GM13976 (cell line): Measurements from ENCODE around the gene PTPRM.

Experiments
- DNase-seq: peaks from one replicate; pipeline ENCODE4 v3.0.0; 2012; ENCODE audit warnings: low spot score
- in situ Hi-C: fragments of 300-500 bp; cut with MboI; formaldehyde crosslinking; loops from one replicate; pipeline ENCODE4 v1.12.0; 2022; ENCODE audit warnings: low sequenced_read_pairs, mixed read lengths, inconsistent platforms; ENCODE audit not compliant: unreplicated experiment
- TF ChIP-seq, protein P1 (sequence below): IDR thresholded peaks from 2 replicates; pipeline ENCODE4 v1.5.1; 2012; ENCODE audit warnings: borderline replicate concordance, mild to moderate bottlenecking; ENCODE audit not compliant: insufficient read depth; ENCODE audit errors: extremely low read depth, missing control alignments, control extremely low read depth

Gene PTPRM

DNA sequence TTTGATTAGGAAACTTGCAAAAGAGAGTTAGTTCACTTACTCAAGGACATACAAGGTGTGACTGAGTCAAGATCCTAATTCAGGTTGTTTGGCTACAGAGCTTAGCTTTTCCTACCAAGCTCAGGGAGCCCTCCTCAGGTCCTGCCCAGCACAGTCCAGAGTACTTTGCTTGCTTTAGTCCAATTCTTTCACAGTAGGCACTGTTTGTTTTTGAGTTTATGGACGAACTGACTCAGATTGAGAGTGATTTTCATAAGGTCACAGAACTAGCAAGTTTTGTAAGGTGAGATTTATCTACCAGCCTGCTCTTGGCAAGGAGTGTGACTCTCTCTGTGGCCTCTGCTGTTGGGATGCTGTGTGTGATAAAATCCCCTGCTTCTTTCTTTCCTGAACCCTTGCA lies 310.5 kb downstream of the PTPRM start:
- DNase-seq, result no peak
- TF ChIP-seq, protein P1, sequence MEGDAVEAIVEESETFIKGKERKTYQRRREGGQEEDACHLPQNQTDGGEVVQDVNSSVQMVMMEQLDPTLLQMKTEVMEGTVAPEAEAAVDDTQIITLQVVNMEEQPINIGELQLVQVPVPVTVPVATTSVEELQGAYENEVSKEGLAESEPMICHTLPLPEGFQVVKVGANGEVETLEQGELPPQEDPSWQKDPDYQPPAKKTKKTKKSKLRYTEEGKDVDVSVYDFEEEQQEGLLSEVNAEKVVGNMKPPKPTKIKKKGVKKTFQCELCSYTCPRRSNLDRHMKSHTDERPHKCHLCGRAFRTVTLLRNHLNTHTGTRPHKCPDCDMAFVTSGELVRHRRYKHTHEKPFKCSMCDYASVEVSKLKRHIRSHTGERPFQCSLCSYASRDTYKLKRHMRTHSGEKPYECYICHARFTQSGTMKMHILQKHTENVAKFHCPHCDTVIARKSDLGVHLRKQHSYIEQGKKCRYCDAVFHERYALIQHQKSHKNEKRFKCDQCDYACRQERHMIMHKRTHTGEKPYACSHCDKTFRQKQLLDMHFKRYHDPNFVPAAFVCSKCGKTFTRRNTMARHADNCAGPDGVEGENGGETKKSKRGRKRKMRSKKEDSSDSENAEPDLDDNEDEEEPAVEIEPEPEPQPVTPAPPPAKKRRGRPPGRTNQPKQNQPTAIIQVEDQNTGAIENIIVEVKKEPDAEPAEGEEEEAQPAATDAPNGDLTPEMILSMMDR, result no peak
- in situ Hi-C loops, result no loop called here

DNA sequence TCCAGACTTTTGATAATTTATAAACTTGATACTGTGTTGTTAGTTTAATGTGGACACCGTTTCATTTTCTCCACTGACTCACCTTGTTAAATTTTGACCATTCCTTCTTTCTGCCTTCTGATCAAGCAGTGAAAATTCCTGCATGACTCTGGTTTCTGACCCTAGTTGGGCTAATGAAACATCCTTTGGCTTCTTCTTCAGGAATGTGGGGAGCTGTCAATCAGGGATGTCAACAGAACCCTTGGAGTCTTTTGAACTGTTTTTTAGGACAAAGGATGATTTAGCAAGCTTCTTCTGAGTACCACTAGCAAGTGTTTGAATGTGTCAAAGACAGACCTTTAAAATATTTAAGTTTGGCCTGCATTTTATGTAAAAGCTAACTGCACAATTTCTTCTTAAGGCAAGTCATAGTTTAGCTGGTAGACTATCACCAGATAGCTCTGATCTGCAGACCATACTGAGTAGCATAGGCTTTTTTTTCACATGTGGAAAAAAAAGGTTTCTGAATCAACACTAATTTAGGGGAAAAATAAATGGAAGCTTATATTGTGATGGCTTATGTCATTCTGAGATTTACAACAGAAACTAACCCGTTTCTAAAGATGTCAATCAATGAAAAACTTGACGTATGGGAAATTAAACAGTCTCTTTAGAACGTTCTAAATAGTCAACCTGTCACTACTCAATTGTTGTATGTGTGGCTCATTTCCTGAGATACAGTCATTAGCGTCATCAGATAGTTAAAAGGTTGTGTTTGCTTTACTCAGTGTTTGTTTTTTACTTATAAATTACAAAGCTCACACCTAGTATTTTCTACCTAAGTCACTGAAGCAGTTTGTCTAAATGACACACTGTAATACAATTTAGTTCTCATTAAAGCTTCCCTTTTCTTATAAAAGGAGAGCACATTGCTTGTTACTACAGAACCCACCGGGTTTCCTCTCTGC lies 311.4 kb downstream of the PTPRM start:
- in situ Hi-C loops, result no loop called here
- DNase-seq, result no peak
- TF ChIP-seq, protein P1, result no peak

DNA sequence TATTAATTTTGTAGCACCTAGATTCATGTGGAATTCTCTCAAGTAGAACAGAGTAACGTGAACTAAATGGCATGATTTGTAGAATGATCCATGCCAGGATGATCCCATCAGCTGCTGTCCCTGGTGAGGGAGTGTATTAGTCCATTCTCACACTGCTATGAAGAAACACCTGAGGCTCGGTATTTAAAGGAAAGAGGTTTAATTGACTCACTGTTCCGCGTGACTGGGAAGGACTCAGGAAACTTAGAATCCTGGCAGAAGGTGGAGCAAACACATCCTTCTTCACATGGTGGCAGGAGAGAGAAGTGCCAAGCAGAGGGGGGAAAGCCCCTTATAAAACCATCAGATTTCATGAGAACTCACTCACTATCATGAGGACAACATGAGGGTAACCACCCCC lies 312.6 kb downstream of the PTPRM start:
- TF ChIP-seq, protein P1, result no peak
- in situ Hi-C loops, result no loop called here
- no peak for DNase-seq

DNA sequence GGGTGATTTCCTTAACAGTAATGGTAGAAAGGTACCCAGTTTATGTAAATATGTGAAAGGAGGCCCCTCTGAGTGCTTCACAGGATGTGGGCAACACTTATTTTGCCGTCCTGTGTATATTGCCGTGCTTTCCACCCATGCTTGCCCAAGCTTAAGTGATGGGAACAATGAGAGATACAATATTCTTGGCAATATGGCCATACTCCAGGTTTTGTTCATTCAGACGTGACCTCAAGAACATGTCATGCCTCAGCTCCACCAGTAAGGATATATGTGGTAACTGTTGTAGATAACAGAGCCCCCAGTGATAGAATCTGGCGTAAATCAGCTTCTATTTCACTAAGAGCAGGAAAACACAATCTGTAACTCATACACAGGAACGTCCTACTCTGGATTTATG lies 318.7 kb downstream of the PTPRM start:
- TF ChIP-seq, protein P1, result no peak
- DNase-seq, result no peak
- in situ Hi-C loops, result no loop called here

DNA sequence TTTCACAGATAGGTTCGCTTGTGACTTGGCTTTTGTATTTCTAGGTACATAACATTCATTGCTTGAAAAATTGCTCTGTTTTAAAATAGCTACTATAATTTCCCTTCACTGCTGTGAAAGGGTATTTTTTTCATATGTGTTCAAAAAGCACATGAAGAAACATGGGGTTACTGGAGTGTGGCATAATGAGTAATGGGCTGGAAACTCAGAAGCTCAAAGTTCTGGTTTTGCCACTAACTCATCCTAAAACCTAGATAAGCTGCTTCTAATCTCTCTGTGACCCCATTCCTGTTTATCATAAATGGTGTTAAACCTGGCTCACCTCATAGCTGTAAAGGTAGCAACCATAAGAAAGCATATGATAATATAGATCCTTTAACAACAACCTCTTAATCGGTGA lies 319.3 kb downstream of the PTPRM start:
- DNase-seq, result no peak
- TF ChIP-seq, protein P1, result no peak
- in situ Hi-C loops, result no loop called here

DNA sequence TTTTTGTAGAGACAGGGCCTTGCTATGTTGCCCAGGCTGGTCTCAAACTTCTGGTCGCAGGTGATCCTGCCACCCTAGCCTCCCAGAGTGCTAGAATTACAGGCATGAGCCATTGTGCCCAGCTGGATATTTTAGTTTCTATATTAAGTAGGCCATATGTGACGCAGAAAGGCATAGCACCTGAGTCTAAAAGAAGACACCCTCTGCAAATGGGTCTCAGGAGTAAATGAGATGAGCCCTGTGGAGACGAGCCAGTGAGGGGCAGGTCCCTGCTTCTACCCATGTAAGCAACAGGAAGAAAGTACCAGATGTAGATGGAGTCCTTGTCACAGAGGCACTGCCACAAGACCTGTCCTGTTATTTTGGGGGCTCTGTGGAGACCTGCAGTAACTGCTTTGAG lies 322.4 kb downstream of the PTPRM start:
- TF ChIP-seq, protein P1, result no peak
- in situ Hi-C loops, result no loop called here
- no peak for DNase-seq
